Ishikawa (cell line): Measurements from ENCODE around the gene APOL3.

ENCODE experiments used
- EGR1 ChIP-seq: IDR thresholded peaks from 2 replicates; pipeline ENCODE4 v1.6.1; 2012
- TF ChIP-seq, protein P1 (sequence below): IDR thresholded peaks from 2 replicates; pipeline ENCODE4 v1.6.1; 2012

- TF ChIP-seq, protein P1, sequence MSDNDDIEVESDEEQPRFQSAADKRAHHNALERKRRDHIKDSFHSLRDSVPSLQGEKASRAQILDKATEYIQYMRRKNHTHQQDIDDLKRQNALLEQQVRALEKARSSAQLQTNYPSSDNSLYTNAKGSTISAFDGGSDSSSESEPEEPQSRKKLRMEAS: no peak
- TF ChIP-seq EGR1: no peak
These were observed 25.5 kb upstream of the APOL3 start for GRCh38 chr22:36185828-36186624.
